GM12878 (cell line): ENCODE results near the gene EEFSEC. TPM values are rescaled to one million over a fixed set of nuclear protein-coding genes. Genes with fewer than 3 reads are reported as not detected.

Source experiments
- ATAC-seq: fragments of 200-7000 bp; cut with Tn5 transposase; 3 replicates; pipeline ENCODE4 v1.9.1; 2020; ENCODE audit warnings: mild to moderate bottlenecking, moderate library complexity
- BruUV-seq: library from RNA; stranded (reverse); fragments of 400-500 nt; replicated peaks from 2 replicates; lab custom pipeline; 2021; lab: Mats Ljungman, UMichigan
- CTCF ChIA-PET: fragments of 300-600 bp; sonication (Branson Sonifier 250); formaldehyde crosslinking; extraction: SDS; loops from one replicate; lab custom pipeline; 2021; ENCODE audit warnings: inconsistent platforms; lab: Yijun Ruan, JAX
- POLR2A ChIA-PET: fragments of 350-600 bp; formaldehyde crosslinking; extraction: SDS; loops from one replicate; lab custom pipeline; 2021; ENCODE audit warnings: inconsistent platforms; lab: Charles Lee
- RAD21 ChIA-PET: fragments of 300-600 bp; sonication (Branson Sonifier 250); formaldehyde crosslinking; loops from one replicate; lab custom pipeline; 2023; ENCODE audit warnings: antibody characterized with exemption; ENCODE audit not compliant: unreplicated experiment; lab: Charles Lee
- SMC1A ChIA-PET: fragments of 300-600 bp; sonication (Branson Sonifier 250); formaldehyde crosslinking; loops from one replicate; lab custom pipeline; 2023; ENCODE audit not compliant: unreplicated experiment, uncharacterized antibody; lab: Charles Lee
- DNase-seq: peaks from one replicate; pipeline ENCODE4 v3.0.0-alpha.2; 2011; ENCODE audit warnings: low read depth, low spot score
- FAIRE-seq: peaks from 3 replicates; lab custom pipeline; 2011; peaks lifted over from hg19 to GRCh38; lab: Jason Lieb, UNC
- H2AFZ ChIP-seq: 2 replicates; pipeline ENCODE4 v1.6.0; 2011; ENCODE audit warnings: low read depth, low read length, control low read depth; ENCODE audit not compliant: control insufficient read depth
- H3K27ac ChIP-seq: 2 replicates; pipeline ENCODE4 v1.5.1; 2011; ENCODE audit warnings: control low read depth; ENCODE audit not compliant: control insufficient read depth, insufficient read depth
- H3K27me3 ChIP-seq, 2 experiments: replicated peaks in 1 of 2; 2 replicates each; pipeline versions ENCODE4 v1.6.0 to v1.6.1; 2011; ENCODE audit warnings: low read length in 1 of 2; ENCODE audit not compliant: control insufficient read depth in 2 of 2, insufficient read depth in 2 of 2
- H3K36me3 ChIP-seq, 2 experiments: 2 replicates each; pipeline ENCODE4 v1.5.1; 2011; ENCODE audit warnings: low read length in 1 of 2; ENCODE audit not compliant: control insufficient read depth in 2 of 2, insufficient read depth in 2 of 2
- H3K4me1 ChIP-seq: 2 replicates; pipeline ENCODE4 v1.6.1; 2011; ENCODE audit warnings: mild to moderate bottlenecking, low read length, moderate library complexity, mixed read lengths; ENCODE audit not compliant: control insufficient read depth, insufficient read depth
- H3K4me2 ChIP-seq: 2 replicates; pipeline ENCODE4 v1.6.0; 2011; ENCODE audit warnings: control low read depth; ENCODE audit not compliant: control insufficient read depth, insufficient read depth
- H3K4me3 ChIP-seq: fragments of 200-600 bp; sonication (generic); 2 replicates; pipeline ENCODE4 v1.5.1; 2016
- H3K79me2 ChIP-seq: 2 replicates; pipeline ENCODE4 v1.6.0; 2011; ENCODE audit warnings: low read length; ENCODE audit not compliant: control insufficient read depth, insufficient read depth
- H3K9ac ChIP-seq: 2 replicates; pipeline ENCODE4 v1.8.0; 2011; ENCODE audit warnings: low read length, control low read depth, mixed read lengths; ENCODE audit not compliant: control insufficient read depth, insufficient read depth
- H3K9me3 ChIP-seq: replicated peaks from 3 replicates; pipeline ENCODE4 v1.5.1; 2011; ENCODE audit warnings: mild to moderate bottlenecking, low read length; ENCODE audit not compliant: control insufficient read depth, insufficient read depth
- H4K20me1 ChIP-seq: 2 replicates; pipeline ENCODE4 v1.6.0; 2011; ENCODE audit not compliant: control insufficient read depth, insufficient read depth
- CBX5 ChIP-seq: sonication (generic); IDR thresholded peaks from 2 replicates; pipeline ENCODE4 v1.6.1; 2016; ENCODE audit warnings: low read depth, moderate library complexity, mild to moderate bottlenecking, inconsistent platforms
- CEBPB ChIP-seq, 2 experiments: fragments of 150-350 bp in 1 of 2; IDR thresholded peaks; 2 replicates each; pipeline ENCODE4 v1.6.1; 2012 to 2014; ENCODE audit warnings: low read depth in 2 of 2, low read length in 2 of 2, borderline replicate concordance in 1 of 2, inconsistent platforms in 1 of 2
- CHD2 ChIP-seq: IDR thresholded peaks from 2 replicates; pipeline ENCODE4 v1.6.1; 2011; ENCODE audit warnings: low read depth, low read length, improper control_type of control experiment, borderline replicate concordance
- EGR1 ChIP-seq, 2 experiments: IDR thresholded peaks; 1 replicate in 1 of 2; 2 replicates in 1 of 2; pipeline ENCODE4 v1.6.1; 2011 to 2012; ENCODE audit warnings: low read depth in 2 of 2, low read length in 2 of 2, borderline replicate concordance in 1 of 2, mild to moderate bottlenecking in 1 of 2, moderate library complexity in 1 of 2
- HDAC2 ChIP-seq: fragments of 200-600 bp; sonication (generic); IDR thresholded peaks from 2 replicates; pipeline ENCODE4 v1.6.1; 2017
- KDM1A ChIP-seq: fragments of 200-600 bp; sonication (generic); IDR thresholded peaks from 2 replicates; pipeline ENCODE4 v1.6.1; 2016; ENCODE audit warnings: borderline replicate concordance
- KLF5 ChIP-seq: fragments of 450-650 bp; IDR thresholded peaks from 2 replicates; pipeline ENCODE4 v1.6.1; 2014; ENCODE audit warnings: mild to moderate bottlenecking; ENCODE audit not compliant: partially characterized antibody
- POU2F2 ChIP-seq: IDR thresholded peaks from 3 replicates; pipeline ENCODE4 v1.6.1; 2011; ENCODE audit warnings: low read depth, mild to moderate bottlenecking, low read length, borderline replicate concordance
- SUZ12 ChIP-seq: fragments of 200-600 bp; sonication (generic); IDR thresholded peaks from one replicate; pipeline ENCODE4 v1.6.1; 2018; ENCODE audit warnings: antibody characterized with exemption, mild to moderate bottlenecking; ENCODE audit not compliant: unreplicated experiment
- ZBED1 ChIP-seq: IDR thresholded peaks from 2 replicates; pipeline ENCODE4 v1.6.1; 2016; ENCODE audit warnings: borderline replicate concordance
- WGBS: methylation state at CpG from one replicate; pipeline ENCODE4 v1.1.6; 2016; ENCODE audit warnings: low lambda C conversion rate; ENCODE audit not compliant: insufficient replicate concordance, insufficient coverage; ENCODE audit errors: missing lambda C conversion rate; 5-methylcytosine and 5-hydroxymethylcytosine counted together
- in situ Hi-C: fragments of 300-500 bp; cut with MboI; formaldehyde crosslinking; loops from 9 replicates; pipeline ENCODE4 v1.14.3; 2018; ENCODE audit warnings: mixed read lengths
- intact Hi-C: fragments of 100-400 bp; cut with micrococcal nuclease; formaldehyde crosslinking; loops from one replicate; pipeline ENCODE4 v1.14.2; 2022; ENCODE audit not compliant: unreplicated experiment
- polyA plus RNA-seq, 11 experiments: library from polyadenylated mRNA; depleted of rRNA in 4 of 11; unstranded in 6 of 11; stranded (reverse) in 5 of 11; fragments of >200 nt; fragmentation: Nextera tagmentation in 4 of 11; fragmentation: Illumina TruSeq in 1 of 11; extraction: Ambion mirVana in 4 of 11; extraction: Trizol in 1 of 11; gene quantifications; 1 replicate in 1 of 11; 2 replicates in 10 of 11; pipeline versions ENCODE4 v1.2.1 to v1.2.3, GENCODE V29; 2011 to 2016; ENCODE audit warnings: inconsistent platforms in 2 of 11, missing spikeins in 2 of 11, low read depth in 1 of 11
- total RNA-seq, 4 experiments: library from RNA; depleted of rRNA in 3 of 4; stranded (reverse); fragments of >200 nt in 3 of 4; fragmentation: Illumina TruSeq in 1 of 4; extraction: Trizol in 1 of 4; gene quantifications; 2 replicates each; pipeline versions ENCODE4 v1.2.1 to v1.2.3, GENCODE V29; 2013 to 2021
- TF ChIP-seq, protein P1 (sequence below): IDR thresholded peaks from 2 replicates; pipeline ENCODE4 v1.6.1; 2012; ENCODE audit warnings: low read depth, low read length, improper control_type of control experiment
- TF ChIP-seq, protein P2 (sequence below): IDR thresholded peaks from 2 replicates; pipeline ENCODE4 v1.6.1; 2012; ENCODE audit warnings: low read depth, low read length, improper control_type of control experiment
- TF ChIP-seq, protein P3 (sequence below): fragments of 450-650 bp; IDR thresholded peaks from 2 replicates; pipeline ENCODE4 v1.6.1; 2014; ENCODE audit warnings: mild to moderate bottlenecking
- TF ChIP-seq, protein P4 (sequence below): fragments of 150-350 bp; IDR thresholded peaks from 2 replicates; pipeline ENCODE4 v1.6.1; 2016; ENCODE audit warnings: low read depth, low read length
- TF ChIP-seq, protein P5 (sequence below): fragments of 450-650 bp; IDR thresholded peaks from 2 replicates; pipeline ENCODE4 v1.6.1; 2016; ENCODE audit warnings: mild to moderate bottlenecking

The EEFSEC gene
- total and polyA plus RNA-seq, 10 of the 15 experiments (the other 5 are each of a cell fraction or from before 2014, with no cell fraction given), result 0.29 to 29.1 (median 16.1) TPM

DNA sequence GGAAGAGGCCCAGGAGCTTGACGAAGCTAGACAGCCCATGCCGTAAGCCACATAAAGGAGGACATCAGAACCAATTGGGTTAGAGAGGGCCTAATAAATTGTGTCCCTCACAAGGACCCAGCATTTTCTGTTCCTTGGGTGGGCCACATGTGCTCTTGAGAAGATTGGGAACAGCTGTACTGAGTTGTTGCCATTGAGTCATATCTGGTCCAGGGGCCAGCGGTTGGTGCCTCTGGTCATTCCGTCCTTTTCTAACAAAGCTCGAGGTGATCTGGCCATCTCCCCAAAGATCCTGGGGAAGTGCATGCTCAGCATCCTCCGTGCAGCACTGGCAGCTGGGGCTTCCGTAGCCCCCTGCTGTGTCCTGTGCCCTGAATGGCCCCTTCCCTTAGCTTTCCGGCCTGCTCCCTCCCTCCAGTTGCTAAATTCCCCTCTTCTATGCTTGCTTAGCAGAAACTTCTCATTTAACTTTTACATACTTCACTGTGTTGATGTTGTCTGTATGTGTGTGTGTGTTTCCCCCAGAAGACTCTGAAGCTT, 73.0 kb downstream of the EEFSEC start:
- Histone ChIP-seq H3K27ac (no peak overlapping the region), H3K36me3 (no peaks in the 10 kb centered on the region), H3K4me2 (no peak overlapping the region), H4K20me1 (no peaks in the 10 kb centered on the region), H2AFZ (no peak overlapping the region), H3K9ac (no peak overlapping the region), H3K27me3 (no peaks in the 10 kb centered on the region), H3K4me3 (no peak overlapping the region), H3K4me1 (no peaks in the 10 kb centered on the region), H3K9me3 (peaks cover 7% of the 10 kb centered on the region; the same call in 2 of the 3 replicates), H3K79me2 (no peaks in the 10 kb centered on the region)
- CTCF ChIA-PET, result interaction anchor here (0.7 to 2.9 kb wide), 16 partner anchors 8 to 273 kb away, joined by 3 to 9 read pairs (median 6); no protein-coding TSS in a partner anchor
- intact Hi-C loops, result loop anchor here (10.0 kb wide), 1 partner anchor 269 kb away; the partner anchor contains the start of gene GATA2
- POLR2A ChIA-PET, result no interaction called here
- 83% methylated on average over 8 of the region's 8 CpGs for WGBS
- no peak for DNase-seq
- in situ Hi-C loops, result no loop called here
- no peak for FAIRE-seq
- ATAC-seq, result no peak
- RAD21 ChIA-PET, result no interaction called here
- no TSS peak for BruUV-seq
- SMC1A ChIA-PET, result interaction anchor here (0.8 to 1.6 kb wide), 3 partner anchors 9 to 46 kb away, joined by 3 to 5 read pairs (median 4); no protein-coding TSS in a partner anchor
- TF ChIP-seq CHD2 (no peak), KDM1A (no peak), HDAC2 (no peak), ZBED1 (no peak), KLF5 (no peak), EGR1 (IDR thresholded peaks at IDR 0.05; ENCODE audit: borderline replicate concordance in 1 of 2, low read depth in 2 of 2, low read length in 2 of 2) (no peak), POU2F2 (no peak), CEBPB (IDR thresholded peaks at IDR 0.05; ENCODE audit: borderline replicate concordance in 1 of 2, low read depth in 2 of 2, low read length in 2 of 2) (no peak), SUZ12 (no peak), CBX5 (no peak)
- TF ChIP-seq, protein P1, sequence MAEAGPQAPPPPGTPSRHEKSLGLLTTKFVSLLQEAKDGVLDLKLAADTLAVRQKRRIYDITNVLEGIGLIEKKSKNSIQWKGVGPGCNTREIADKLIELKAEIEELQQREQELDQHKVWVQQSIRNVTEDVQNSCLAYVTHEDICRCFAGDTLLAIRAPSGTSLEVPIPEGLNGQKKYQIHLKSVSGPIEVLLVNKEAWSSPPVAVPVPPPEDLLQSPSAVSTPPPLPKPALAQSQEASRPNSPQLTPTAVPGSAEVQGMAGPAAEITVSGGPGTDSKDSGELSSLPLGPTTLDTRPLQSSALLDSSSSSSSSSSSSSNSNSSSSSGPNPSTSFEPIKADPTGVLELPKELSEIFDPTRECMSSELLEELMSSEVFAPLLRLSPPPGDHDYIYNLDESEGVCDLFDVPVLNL, result no peak
- TF ChIP-seq, protein P2, sequence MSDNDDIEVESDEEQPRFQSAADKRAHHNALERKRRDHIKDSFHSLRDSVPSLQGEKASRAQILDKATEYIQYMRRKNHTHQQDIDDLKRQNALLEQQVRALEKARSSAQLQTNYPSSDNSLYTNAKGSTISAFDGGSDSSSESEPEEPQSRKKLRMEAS, result no peak
- TF ChIP-seq, protein P3, sequence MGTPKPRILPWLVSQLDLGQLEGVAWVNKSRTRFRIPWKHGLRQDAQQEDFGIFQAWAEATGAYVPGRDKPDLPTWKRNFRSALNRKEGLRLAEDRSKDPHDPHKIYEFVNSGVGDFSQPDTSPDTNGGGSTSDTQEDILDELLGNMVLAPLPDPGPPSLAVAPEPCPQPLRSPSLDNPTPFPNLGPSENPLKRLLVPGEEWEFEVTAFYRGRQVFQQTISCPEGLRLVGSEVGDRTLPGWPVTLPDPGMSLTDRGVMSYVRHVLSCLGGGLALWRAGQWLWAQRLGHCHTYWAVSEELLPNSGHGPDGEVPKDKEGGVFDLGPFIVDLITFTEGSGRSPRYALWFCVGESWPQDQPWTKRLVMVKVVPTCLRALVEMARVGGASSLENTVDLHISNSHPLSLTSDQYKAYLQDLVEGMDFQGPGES, result no peak
- TF ChIP-seq, protein P4, sequence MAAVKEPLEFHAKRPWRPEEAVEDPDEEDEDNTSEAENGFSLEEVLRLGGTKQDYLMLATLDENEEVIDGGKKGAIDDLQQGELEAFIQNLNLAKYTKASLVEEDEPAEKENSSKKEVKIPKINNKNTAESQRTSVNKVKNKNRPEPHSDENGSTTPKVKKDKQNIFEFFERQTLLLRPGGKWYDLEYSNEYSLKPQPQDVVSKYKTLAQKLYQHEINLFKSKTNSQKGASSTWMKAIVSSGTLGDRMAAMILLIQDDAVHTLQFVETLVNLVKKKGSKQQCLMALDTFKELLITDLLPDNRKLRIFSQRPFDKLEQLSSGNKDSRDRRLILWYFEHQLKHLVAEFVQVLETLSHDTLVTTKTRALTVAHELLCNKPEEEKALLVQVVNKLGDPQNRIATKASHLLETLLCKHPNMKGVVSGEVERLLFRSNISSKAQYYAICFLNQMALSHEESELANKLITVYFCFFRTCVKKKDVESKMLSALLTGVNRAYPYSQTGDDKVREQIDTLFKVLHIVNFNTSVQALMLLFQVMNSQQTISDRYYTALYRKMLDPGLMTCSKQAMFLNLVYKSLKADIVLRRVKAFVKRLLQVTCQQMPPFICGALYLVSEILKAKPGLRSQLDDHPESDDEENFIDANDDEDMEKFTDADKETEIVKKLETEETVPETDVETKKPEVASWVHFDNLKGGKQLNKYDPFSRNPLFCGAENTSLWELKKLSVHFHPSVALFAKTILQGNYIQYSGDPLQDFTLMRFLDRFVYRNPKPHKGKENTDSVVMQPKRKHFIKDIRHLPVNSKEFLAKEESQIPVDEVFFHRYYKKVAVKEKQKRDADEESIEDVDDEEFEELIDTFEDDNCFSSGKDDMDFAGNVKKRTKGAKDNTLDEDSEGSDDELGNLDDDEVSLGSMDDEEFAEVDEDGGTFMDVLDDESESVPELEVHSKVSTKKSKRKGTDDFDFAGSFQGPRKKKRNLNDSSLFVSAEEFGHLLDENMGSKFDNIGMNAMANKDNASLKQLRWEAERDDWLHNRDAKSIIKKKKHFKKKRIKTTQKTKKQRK, result no peak
- TF ChIP-seq, protein P5, sequence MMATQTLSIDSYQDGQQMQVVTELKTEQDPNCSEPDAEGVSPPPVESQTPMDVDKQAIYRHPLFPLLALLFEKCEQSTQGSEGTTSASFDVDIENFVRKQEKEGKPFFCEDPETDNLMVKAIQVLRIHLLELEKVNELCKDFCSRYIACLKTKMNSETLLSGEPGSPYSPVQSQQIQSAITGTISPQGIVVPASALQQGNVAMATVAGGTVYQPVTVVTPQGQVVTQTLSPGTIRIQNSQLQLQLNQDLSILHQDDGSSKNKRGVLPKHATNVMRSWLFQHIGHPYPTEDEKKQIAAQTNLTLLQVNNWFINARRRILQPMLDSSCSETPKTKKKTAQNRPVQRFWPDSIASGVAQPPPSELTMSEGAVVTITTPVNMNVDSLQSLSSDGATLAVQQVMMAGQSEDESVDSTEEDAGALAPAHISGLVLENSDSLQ, result no peak
